ENCODE results near the gene SGCG.

The SGCG gene

GRCh38 chr13:23347601-23348000, 166.8 kb downstream of the SGCG start:
- Histone ChIP-seq H3K4me3 (ENCODE audit: low read length) (no peak overlapping the region), H3K36me3 (ENCODE audit: control insufficient read depth, insufficient read depth, low read length) (no peaks in the 10 kb centered on the region), H3K4me1 (ENCODE audit: control insufficient read depth, insufficient read depth, low read length) (no peaks in the 10 kb centered on the region), H3K27me3 (ENCODE audit: control insufficient read depth, insufficient read depth, low read length) (no peaks in the 10 kb centered on the region), H3K9me3 (ENCODE audit: control insufficient read depth, low read length) (no peaks in the 10 kb centered on the region), H3K9ac (ENCODE audit: low read length) (no peak overlapping the region)

DNA sequence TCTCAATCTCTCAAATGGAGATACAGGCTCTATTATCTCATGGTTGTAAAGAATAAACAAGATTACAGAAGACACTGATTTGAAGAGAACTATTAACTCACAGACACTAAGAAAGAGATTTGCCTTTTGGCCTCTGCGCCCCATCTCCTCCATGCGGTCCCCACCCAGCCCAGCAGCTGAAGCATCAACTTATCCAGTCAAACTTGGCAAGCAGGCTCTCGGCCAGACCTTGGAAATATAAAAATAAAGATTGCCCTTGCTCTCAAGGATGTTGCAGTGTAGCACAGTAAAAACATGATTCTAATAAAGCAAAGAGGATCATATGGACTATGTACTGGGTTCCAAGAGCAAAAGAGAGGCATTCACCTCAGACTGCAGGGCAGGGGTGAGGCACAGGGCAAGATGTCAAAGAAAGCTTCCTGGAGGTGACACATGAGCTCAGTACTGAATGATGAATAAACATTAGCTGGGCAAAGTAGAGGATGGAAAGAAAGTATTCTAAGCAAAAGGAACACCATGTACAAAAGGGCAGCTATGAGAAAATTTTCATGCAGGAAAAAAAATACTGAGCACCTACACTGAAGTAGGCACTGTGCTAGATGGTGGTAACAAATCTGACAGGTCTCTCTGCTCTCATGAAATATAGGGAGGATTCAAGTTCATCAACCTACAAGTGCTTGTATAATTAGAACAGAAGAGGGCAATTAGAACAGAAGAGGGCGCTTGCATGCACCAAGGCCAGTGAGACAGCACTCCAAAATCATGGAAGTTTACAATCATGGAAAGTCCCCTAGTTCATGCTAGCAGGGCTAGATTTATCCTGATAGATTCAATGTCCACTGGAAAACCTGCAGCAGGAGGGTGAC, 167.7 kb downstream of the SGCG start:
- Histone ChIP-seq H3K9ac (ENCODE audit: low read length) (no peak overlapping the region), H3K4me3 (ENCODE audit: low read length) (no peak overlapping the region), H3K4me1 (ENCODE audit: control insufficient read depth, insufficient read depth, low read length) (no peaks in the 10 kb centered on the region), H3K36me3 (ENCODE audit: control insufficient read depth, insufficient read depth, low read length) (no peaks in the 10 kb centered on the region), H3K27me3 (ENCODE audit: control insufficient read depth, insufficient read depth, low read length) (no peaks in the 10 kb centered on the region), H3K9me3 (ENCODE audit: control insufficient read depth, low read length) (no peaks in the 10 kb centered on the region)

- Histone ChIP-seq H3K4me3 (ENCODE audit: low read length) (no peak overlapping the region), H3K9ac (ENCODE audit: low read length) (no peak overlapping the region), H3K36me3 (ENCODE audit: control insufficient read depth, insufficient read depth, low read length) (no peaks in the 10 kb centered on the region), H3K4me1 (ENCODE audit: control insufficient read depth, insufficient read depth, low read length) (no peaks in the 10 kb centered on the region), H3K9me3 (ENCODE audit: control insufficient read depth, low read length) (no peaks in the 10 kb centered on the region), H3K27me3 (ENCODE audit: control insufficient read depth, insufficient read depth, low read length) (no peaks in the 10 kb centered on the region)
Observed at GRCh38 chr13:23349161-23349897, 168.6 kb downstream of the SGCG start.

DNA sequence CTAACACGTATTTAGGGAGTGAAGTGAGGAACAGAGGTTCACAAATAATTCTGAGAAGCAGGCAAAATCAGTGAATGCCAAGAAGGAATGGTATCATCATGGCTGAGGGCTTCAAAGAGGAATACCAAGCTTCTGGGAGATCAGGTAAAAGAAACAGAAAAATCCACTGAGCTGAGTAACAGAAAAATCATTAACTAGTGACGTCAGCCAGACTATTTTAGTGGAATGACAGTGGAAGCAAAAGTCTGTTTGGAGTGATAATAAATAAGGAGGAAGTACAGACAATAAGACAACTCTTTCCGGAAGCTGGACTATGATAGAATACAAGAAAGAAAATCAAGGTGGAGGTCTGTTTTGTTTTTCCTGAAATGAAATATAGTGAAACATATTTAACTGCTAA, 169.2 kb downstream of the SGCG start:
- no peak overlapping the region for H3K4me3 ChIP-seq (ENCODE audit: low read length)
- no peaks in the 10 kb centered on the region for H3K36me3 ChIP-seq (ENCODE audit: control insufficient read depth, insufficient read depth, low read length)
- H3K27me3 ChIP-seq (ENCODE audit: control insufficient read depth, insufficient read depth, low read length), result no peaks in the 10 kb centered on the region
- no peaks in the 10 kb centered on the region for H3K9me3 ChIP-seq (ENCODE audit: control insufficient read depth, low read length)
- no peaks in the 10 kb centered on the region for H3K4me1 ChIP-seq (ENCODE audit: control insufficient read depth, insufficient read depth, low read length)
- H3K9ac ChIP-seq (ENCODE audit: low read length), result no peak overlapping the region

DNA sequence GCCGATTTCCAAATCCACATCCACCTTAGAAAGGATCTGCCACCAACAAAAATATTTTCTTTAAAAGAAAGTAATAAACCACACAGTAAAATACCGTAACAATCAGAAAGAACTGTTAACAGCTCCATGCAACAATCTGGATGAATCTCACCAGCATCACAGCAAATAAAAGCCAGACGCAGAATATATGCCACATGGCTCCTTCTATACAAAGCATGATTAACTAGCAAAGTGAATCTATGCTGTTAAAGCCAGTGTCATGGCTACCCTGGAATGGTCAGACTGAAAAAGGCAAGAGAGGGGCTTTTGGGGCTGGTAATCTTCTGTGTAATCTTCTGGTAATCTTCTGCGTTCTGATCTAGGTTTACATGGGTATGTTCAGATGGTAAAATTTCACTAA, 171.4 kb downstream of the SGCG start:
- no peak overlapping the region for H3K4me3 ChIP-seq (ENCODE audit: low read length)
- H3K36me3 ChIP-seq (ENCODE audit: control insufficient read depth, insufficient read depth, low read length), result no peaks in the 10 kb centered on the region
- H3K27me3 ChIP-seq (ENCODE audit: control insufficient read depth, insufficient read depth, low read length), result no peaks in the 10 kb centered on the region
- H3K9me3 ChIP-seq (ENCODE audit: control insufficient read depth, low read length), result no peaks in the 10 kb centered on the region
- H3K4me1 ChIP-seq (ENCODE audit: control insufficient read depth, insufficient read depth, low read length), result no peaks in the 10 kb centered on the region
- H3K9ac ChIP-seq (ENCODE audit: low read length), result no peak overlapping the region

DNA sequence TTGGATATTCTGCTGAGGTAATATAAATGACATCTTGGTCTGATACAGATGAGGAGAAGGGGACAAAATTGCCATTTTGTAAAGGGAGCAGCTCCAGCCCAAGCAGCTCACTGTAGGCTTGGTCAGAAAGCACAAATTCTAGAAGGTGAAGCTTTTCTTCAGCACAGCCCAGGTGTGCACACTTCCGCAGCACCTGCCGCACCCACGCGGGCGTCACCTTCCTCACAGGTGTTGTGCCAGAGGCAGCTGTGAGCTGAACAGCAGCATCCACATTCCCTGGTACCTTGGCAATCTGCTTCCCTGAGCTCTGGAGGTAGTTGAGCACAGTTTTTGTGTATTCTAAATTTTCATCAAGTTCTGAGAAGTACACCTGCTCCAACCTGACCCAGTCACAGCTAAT, 173.7 kb downstream of the SGCG start:
- no peaks in the 10 kb centered on the region for H3K36me3 ChIP-seq (ENCODE audit: control insufficient read depth, insufficient read depth, low read length)
- no peaks in the 10 kb centered on the region for H3K9me3 ChIP-seq (ENCODE audit: control insufficient read depth, low read length)
- no peak overlapping the region for H3K4me3 ChIP-seq (ENCODE audit: low read length)
- H3K9ac ChIP-seq (ENCODE audit: low read length), result no peak overlapping the region
- no peaks in the 10 kb centered on the region for H3K27me3 ChIP-seq (ENCODE audit: control insufficient read depth, insufficient read depth, low read length)
- H3K4me1 ChIP-seq (ENCODE audit: control insufficient read depth, insufficient read depth, low read length), result no peaks in the 10 kb centered on the region

- Histone ChIP-seq H3K9me3 (ENCODE audit: control insufficient read depth, low read length) (no peaks in the 10 kb centered on the region), H3K27me3 (ENCODE audit: control insufficient read depth, insufficient read depth, low read length) (no peaks in the 10 kb centered on the region), H3K36me3 (ENCODE audit: control insufficient read depth, insufficient read depth, low read length) (no peaks in the 10 kb centered on the region), H3K4me3 (ENCODE audit: low read length) (no peak overlapping the region), H3K4me1 (ENCODE audit: control insufficient read depth, insufficient read depth, low read length) (no peaks in the 10 kb centered on the region), H3K9ac (ENCODE audit: low read length) (no peak overlapping the region)
Observed at GRCh38 chr13:23356368-23356767, 175.6 kb downstream of the SGCG start.

GRCh38 chr13:23357349-23357748, 176.6 kb downstream of the SGCG start:
- H3K4me3 ChIP-seq (ENCODE audit: low read length), result no peak overlapping the region
- H3K9me3 ChIP-seq (ENCODE audit: control insufficient read depth, low read length), result no peaks in the 10 kb centered on the region
- no peaks in the 10 kb centered on the region for H3K4me1 ChIP-seq (ENCODE audit: control insufficient read depth, insufficient read depth, low read length)
- H3K36me3 ChIP-seq (ENCODE audit: control insufficient read depth, insufficient read depth, low read length), result no peaks in the 10 kb centered on the region
- H3K27me3 ChIP-seq (ENCODE audit: control insufficient read depth, insufficient read depth, low read length), result no peaks in the 10 kb centered on the region
- no peak overlapping the region for H3K9ac ChIP-seq (ENCODE audit: low read length)

DNA sequence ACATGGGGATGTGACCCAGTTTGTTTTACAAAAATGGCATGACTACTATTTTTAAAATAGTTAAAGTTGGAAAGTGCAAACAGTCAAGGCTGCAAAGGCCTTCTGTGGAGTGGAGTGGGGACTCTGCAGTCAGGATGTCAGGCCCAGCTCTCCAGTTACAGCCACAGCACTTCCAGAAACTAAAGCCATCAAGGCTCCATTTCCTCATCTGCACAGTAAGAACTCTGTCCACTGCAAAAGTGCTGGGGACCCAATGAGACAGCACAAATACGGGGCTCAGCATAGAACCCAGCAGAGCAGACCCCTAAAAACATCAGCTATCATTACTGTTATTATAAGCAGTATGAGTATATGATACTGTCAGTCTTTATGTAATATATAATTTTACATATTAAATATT, 179.1 kb downstream of the SGCG start:
- no peaks in the 10 kb centered on the region for H3K27me3 ChIP-seq (ENCODE audit: control insufficient read depth, insufficient read depth, low read length)
- H3K36me3 ChIP-seq (ENCODE audit: control insufficient read depth, insufficient read depth, low read length), result no peaks in the 10 kb centered on the region
- H3K9me3 ChIP-seq (ENCODE audit: control insufficient read depth, low read length), result no peaks in the 10 kb centered on the region
- no peak overlapping the region for H3K4me3 ChIP-seq (ENCODE audit: low read length)
- H3K4me1 ChIP-seq (ENCODE audit: control insufficient read depth, insufficient read depth, low read length), result no peaks in the 10 kb centered on the region
- H3K9ac ChIP-seq (ENCODE audit: low read length), result no peak overlapping the region

- Histone ChIP-seq H3K9ac (ENCODE audit: low read length) (no peak overlapping the region), H3K27me3 (ENCODE audit: control insufficient read depth, insufficient read depth, low read length) (no peaks in the 10 kb centered on the region), H3K9me3 (ENCODE audit: control insufficient read depth, low read length) (no peaks in the 10 kb centered on the region), H3K36me3 (ENCODE audit: control insufficient read depth, insufficient read depth, low read length) (no peaks in the 10 kb centered on the region), H3K4me1 (ENCODE audit: control insufficient read depth, insufficient read depth, low read length) (no peaks in the 10 kb centered on the region), H3K4me3 (ENCODE audit: low read length) (no peak overlapping the region)
Observed at GRCh38 chr13:23365652-23366051, 184.9 kb downstream of the SGCG start.

GRCh38 chr13:23367907-23368306, 187.1 kb downstream of the SGCG start:
- Histone ChIP-seq H3K4me3 (ENCODE audit: low read length) (no peak overlapping the region), H3K4me1 (ENCODE audit: control insufficient read depth, insufficient read depth, low read length) (no peaks in the 10 kb centered on the region), H3K27me3 (ENCODE audit: control insufficient read depth, insufficient read depth, low read length) (no peaks in the 10 kb centered on the region), H3K36me3 (ENCODE audit: control insufficient read depth, insufficient read depth, low read length) (no peaks in the 10 kb centered on the region), H3K9ac (ENCODE audit: low read length) (no peak overlapping the region), H3K9me3 (ENCODE audit: control insufficient read depth, low read length) (no peaks in the 10 kb centered on the region)

DNA sequence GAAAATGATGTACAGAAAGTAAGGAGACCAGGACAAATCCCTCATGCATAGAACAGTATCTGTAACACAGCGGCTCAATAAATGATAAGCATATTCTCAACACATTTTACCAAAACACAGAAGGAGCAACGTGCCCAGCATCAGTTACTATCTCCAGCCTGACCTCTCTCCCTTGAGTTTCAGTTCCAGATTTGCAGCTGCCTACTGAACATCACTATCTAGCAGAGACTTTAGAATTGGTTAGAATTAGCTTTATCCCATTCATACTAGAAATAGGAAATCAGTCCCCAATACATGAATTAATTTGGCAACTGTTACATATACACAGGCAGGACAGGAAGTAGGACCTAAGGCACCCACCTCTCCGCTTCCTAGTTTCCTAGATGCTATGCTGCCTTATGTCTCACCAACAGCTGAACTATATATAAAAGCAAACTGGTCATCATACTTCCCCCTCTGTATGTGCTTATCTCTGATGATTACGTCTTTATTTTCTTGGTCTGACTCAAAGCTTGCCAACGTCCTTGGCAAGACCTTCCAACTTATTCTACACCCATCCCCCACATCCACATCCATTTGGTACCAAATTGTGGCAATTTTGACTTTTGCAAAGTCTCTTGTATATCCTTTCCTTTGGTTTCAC, 191.6 kb downstream of the SGCG start:
- Histone ChIP-seq H3K36me3 (ENCODE audit: control insufficient read depth, insufficient read depth, low read length) (no peaks in the 10 kb centered on the region), H3K4me1 (ENCODE audit: control insufficient read depth, insufficient read depth, low read length) (no peaks in the 10 kb centered on the region), H3K4me3 (ENCODE audit: low read length) (no peak overlapping the region), H3K27me3 (ENCODE audit: control insufficient read depth, insufficient read depth, low read length) (no peaks in the 10 kb centered on the region), H3K9me3 (ENCODE audit: control insufficient read depth, low read length) (no peaks in the 10 kb centered on the region), H3K9ac (ENCODE audit: low read length) (no peak overlapping the region)
